Stimulated activated CD4-positive, alpha-beta T cell treated with anti-CD3 and anti-CD28 coated beads, Interleukin-12 subunit alpha, Interleukin-12 subunit beta, amount 100 ng/mL, for 48 hours (primary cell): ENCODE results near the gene CORO2B.

Experiments used
- DNase-seq, 3 donors: peaks; one replicate each; pipeline ENCODE4 v3.0.0-alpha.2; 2020; ENCODE audit warnings: low read depth in 2 of 3, low spot score in 1 of 3

The CORO2B gene, protein sequence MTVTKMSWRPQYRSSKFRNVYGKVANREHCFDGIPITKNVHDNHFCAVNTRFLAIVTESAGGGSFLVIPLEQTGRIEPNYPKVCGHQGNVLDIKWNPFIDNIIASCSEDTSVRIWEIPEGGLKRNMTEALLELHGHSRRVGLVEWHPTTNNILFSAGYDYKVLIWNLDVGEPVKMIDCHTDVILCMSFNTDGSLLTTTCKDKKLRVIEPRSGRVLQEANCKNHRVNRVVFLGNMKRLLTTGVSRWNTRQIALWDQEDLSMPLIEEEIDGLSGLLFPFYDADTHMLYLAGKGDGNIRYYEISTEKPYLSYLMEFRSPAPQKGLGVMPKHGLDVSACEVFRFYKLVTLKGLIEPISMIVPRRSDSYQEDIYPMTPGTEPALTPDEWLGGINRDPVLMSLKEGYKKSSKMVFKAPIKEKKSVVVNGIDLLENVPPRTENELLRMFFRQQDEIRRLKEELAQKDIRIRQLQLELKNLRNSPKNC

DNA sequence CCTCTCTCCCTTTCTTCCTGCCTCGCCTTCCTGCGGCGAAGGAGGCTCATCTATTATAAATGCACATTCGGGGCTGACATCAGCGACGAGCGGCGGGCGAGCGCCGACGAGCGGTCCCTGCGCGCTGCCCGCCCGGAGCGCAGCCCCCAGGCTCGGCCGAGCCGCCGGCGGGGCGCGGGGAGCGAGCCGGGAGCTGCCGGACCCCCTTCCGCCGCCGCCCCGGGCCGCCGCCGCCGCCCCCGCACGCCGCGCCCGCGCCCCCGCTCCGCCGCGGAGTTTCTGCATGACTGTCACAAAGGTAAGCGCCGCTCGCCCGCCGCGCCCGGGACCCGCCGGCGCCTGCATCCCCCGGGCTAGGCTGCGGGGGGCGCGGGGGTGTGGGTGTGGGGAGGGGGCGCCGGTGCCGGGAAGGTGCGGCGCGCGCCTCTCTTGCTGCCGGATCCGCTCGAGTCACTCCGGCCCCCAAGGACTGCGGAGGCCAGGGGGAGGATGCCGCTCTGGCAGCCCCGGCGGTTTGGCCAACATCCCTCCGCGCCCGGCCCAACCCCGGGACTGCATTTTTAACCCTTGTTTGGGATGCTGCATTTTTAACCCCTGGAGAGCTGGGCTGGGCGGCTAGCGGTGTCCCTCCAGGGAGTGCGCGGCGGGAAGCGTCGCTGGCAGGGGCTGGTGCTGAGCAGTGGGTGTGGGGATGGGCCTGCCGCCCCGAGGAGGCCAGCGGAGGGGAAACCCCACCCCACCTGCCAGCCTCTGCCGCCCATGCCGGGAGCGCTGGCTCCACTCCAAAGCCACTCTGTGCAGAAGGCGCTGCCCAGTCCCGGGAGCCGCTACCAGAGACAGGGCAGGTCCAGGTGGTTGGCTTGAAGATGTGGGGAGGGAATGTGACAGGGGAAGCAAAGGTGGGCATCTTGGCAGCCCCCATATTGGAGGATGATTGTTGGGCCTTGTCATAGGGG is at the start of gene CORO2B:
Gene CORO2B, plus strand, starts transcription at position 14 of the 956 bp plus-strand sequence. Its CDS starts 270 bp downstream, at position 284.
- DNase-seq = no peak

DNA sequence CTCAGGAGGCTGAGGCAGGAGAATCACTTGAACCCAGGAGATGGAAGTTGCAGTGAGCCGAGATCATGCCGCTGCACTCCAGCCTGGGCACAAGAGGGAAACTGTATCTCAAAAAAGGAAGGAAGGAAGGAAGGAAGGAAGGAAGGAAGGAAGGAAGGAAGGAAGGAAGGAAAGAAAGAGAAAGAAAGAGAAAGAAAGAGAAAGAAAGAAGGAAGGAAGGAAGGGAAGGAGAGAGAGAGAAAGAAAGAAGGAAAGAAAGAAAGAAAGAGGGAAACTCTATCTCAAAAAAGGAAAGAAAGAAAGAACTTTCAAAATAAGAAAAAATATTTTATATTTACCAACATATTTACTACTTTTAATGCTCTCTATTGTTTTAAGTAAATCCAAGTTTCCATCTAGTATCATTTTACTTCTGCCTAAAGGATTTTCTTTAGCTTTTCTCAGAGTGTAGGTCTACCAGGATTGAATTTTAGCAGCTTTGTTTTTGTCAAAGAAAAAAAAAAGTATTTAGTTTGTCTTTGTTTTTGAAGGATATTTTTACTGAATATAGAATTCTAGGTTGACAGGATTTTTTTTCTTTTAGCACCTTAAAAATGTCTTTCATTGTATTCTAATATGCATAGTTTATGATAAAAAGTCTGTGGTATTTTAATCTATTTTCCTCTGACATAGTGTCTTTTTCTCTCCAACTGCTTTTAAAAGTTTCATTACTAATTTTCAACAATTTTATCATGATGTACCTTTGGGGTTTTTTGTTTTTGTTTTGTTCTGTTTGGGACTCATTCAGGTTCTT is 47.2 kb upstream of the CORO2B start:
- no peak for DNase-seq

DNA sequence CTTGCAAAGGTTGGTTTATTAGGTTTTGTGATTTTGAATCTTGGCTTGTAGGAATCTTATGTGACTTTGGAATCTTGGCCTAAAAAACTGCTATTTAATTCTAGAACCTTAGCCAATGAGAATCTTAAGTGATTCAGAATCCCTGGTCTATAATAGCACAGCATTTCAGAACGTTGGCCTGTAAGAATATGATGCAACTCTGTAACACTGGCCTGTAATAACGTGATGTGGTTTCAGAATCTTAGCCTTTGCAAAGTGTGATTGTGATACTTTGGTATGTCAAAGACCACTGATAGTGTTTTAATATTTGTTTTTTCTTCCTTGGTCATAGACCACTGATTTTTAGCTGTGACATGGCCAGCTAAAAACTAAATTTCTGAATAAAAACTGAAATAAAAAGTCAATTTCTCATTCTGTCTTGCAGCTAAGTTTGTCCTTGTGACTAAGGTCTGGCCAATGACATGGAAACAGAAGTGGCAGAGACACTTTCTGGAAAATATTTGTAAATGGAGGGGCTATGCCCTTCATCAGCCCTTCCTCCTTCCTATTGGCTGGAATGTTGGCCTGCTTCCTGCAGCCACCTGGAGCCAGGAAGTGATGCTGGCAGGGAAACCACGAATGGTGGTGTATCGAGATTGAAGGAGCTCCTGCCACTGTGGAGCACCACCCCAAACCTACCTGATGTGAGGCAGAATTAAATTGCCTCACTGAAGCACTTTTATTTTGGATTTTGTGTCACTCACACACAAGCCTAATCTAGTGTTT is 42.3 kb upstream of the CORO2B start:
- no peak for DNase-seq

DNA sequence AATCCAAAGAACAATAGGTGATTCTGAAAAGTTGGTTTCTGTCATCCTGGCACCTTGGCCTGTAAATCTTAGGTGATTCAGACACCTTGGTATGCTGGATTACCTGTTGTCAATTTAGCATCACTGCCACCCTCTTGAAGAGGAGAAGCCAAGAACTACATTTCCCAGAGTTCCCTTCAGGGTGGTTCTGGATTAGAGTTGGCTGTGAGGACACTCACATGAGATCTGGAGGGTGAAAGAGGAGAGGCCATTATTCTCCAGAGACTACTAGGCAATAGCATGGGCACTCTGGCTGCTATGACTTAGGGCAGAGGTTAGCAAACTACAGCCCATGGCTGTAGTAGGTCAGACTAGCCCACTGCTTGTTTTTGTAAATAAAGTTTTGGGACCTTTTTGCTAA is 41.7 kb upstream of the CORO2B start:
- DNase-seq = no peak

DNA sequence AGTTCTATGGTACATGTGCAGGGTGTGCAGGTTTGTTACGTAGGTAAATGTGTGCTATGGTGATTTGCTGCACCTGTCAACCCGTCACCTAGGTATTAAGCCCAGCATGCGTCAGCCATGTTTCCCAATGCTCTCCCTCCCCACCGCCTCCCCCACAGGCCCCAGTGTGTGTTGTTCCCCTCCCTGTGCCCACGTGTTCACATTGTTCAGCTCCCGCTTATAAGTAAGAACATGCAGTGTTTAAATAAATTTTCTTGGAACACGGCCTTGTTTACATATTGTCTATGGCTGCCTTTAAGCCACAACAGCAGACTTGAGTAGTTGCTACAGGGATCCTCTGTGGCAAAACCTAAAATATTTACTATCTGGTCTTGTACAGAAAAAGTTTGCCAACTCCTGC is 41.3 kb upstream of the CORO2B start:
- DNase-seq = no peak

DNA sequence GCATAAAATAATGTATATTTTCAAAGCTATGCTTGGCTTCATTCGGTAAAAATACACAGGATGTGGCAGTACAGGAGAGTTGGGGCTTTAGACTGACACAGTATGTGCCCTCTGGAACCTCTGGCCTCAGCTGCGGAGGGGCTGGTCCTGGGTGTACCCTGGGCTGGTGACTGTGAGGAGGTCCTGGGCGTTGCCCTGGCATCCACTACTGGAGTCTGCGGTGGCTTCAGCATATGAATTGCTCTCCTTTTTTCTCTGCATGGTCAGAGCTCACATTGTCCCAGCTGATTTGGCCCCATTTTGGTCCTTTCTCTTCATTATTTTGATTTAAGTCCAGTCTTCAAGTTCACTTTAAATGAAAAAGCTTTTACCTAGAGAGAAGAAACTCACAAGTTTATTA is 40.5 kb upstream of the CORO2B start:
- no peak for DNase-seq

DNA sequence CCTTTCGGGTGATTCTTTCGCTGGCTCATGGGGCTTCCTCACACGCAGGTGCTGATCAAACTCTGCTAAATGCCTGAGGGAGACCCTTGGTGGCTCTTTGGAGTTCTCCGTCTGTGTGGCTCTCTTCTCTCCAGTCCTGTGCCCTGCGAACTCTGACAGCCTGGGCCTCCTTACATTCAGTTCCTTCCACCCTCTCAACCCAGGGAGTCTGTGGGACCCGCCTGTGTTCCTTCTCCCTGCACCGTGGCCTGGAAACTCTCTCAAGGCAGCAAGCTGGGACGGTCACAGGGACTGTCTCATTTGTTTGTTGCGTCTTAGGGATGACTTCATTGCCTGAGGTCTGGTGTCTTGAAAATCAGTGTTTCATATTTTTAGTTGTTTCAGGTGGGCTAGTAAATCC is 37.0 kb upstream of the CORO2B start:
- DNase-seq = no peak

DNA sequence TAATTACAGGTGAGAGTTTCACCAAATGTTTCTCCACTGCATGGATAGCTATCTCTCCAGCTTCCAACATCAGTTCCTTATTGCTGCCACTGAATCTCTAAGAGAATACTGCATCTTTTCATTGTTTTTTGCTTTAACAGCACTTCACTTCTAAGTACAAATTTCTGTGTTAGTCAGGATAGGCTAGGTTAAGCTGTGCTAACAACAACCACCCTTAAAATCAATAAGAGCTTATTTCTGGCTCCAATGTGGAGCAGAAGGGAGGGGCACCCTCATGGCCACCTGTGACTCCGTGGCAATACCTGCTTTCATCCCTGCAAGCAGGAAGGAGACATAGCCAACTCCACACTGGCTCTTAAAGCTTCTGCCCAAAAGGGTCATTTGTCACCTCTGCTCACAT is 36.4 kb upstream of the CORO2B start:
- no peak for DNase-seq

DNA sequence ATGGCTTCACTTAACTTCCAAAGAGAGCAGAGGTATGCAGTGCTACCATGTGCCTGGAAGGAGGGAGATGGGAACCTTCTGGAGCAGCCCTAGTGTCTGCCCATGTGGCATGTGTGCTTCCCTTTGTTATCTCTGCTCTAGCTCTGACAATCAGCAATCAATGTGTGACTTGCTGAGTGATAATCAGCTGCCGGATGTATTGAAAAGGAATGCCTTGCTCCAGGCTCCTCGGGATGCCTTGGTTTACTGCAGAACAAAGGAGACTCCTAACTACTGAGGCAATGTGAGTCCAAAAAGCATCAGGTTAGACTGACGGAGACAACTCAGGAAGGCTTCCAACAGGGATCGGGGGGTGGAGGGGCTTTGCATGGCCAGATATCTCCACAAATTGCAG is 36.0 kb upstream of the CORO2B start:
- DNase-seq = no peak

DNA sequence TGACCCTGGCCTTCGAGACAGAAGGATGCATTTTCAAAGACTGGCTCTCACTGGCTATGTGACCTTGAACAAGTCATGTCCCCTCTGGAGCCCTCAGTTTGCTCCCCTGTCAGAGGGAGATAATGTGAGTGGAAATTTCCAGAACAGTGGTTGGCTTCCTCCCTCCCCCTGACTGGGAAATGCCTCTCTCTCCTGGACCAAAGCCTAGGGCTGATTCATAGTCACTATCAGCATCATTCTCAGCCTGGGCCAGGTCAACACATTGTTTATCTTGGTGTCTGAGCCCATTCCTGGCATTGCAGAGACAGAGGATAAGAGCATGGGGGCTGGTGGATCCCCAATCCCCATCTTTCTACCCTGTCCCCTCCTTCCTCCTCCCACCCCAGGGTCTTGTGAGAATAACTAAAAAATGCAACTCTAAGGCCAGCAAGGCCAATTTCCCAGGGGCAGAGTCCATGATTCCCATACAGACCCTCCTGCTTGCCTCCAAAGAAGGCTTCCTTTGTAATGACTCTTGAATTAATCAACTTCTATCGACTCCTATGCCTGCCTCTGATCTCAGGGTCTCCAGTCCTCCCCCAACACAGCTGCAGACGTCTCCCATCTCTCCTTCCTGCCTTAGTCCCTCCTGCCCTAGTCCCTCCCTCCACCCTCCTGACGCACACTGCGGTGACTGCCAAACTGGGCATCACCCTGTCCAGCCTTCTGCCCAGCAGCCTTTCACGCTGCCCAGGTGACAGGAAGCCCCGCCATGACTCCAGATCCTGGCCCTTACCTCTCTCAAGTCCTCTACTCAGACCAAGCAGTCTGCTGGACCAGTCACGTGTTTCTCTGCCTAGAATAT is 35.4 kb upstream of the CORO2B start:
- no peak for DNase-seq

DNA sequence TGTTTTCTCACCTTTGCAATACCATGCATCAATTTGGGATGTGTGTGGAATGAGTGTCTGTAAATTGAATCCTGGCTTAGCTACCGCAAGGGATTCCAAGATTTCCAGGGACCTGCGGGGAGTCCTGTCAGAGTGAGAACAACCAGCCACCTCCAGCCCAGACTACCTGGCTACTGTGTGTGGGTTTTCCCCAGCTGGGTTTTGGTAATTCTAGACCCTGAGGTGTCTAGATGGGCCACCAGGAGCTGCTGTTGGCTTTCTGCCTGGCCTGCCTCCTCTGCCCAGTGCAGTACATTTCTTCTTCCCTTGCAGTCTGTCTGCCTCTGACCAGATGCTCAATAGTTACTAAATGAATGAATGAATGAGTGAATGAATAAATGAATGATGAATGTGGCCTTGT is 32.5 kb upstream of the CORO2B start:
- DNase-seq = no peak

DNA sequence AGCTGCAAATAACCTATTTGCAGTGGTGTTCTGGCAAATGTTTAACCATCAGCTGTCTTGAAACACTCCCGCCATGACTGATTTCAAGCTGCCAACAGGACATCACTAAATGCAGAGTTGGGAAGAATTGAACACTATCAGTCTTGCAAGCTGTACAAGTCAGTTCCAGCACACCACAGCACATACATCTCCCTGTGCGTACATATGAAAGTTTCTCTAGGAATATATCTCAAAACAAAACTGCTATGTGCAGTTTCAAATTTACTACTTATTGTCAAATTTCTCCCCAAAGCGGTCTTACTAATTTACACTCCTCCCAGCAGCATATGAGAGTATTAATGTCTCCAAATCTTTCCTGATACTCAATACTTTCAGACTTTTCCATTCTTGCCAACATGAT is 30.4 kb upstream of the CORO2B start:
- no peak for DNase-seq

DNA sequence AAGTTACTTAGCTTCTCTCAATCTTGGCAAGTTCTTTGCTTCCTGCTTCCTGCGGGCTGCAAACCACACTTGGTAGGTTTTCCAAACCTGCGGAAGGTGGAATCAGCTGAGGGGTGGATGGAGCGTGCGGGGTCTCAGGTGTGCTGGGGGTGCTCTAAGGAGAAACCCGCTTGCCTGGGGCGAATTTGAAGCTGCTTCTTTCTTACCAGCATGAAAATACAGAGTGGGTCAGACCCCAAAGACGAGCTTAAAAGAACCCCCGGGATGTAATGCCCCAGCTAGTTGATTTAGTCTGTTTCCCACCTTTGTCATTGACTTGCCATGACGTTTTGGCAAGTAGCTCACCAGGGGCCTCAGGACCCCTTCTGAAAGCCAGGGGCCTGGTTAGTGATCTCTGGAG is 28.8 kb upstream of the CORO2B start:
- DNase-seq = no peak

DNA sequence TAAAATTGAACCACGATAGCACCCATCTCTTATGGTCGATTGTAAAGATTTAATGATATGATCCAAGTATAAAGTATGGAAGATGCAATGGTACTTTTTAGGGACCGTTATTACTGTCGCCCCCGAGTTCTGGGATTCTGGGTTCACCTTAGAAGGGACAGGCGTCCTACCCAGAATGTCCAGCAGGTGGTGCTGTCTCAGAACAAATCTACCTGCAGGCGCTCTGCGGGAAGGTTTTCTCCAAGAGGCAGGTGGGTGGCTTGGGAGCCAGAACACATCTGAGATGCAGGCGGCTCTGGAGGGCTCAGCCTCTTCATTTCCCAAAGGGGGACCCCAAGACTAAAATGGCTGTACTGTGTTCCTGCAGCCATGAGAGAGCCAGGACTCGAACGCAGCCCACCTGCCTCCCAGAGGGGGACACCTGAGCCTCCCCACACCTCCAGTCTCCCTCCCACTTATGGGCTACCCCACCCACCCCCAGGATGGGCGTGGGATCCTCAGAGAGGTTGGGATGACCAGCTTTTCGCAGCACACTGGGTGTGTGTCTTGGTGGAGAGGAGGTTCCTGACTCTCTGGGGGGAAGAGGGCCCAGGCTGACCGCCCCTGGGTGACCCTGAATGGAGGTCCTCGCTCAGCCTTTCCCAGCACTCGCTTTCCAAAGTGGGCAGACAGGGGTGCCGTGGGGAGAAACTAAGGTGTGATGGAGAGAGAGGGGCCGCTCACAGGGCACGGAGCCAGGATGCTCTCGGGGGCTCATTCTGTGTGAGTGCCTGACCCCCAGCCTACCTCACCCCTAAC is 28.1 kb upstream of the CORO2B start:
- peak; percentile 47 to 81 (median 67) for DNase-seq

DNA sequence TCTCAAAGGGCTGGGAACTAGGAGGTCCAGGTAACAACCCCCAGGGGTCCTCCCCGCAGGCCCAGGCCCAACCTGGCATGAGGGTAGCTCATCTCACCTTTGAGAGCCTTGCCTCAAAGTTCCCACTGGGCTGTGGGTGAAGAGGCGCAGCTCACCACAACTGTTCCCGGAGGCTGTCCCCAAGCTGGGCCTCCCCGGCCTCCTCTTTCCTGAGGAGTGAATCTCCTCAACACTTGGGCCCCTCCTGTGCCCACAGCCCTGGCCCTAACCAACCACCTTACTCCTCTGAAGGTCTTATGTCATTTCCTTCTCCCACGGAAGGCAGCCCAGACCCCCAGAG is 27.5 kb upstream of the CORO2B start:
- no peak for DNase-seq

DNA sequence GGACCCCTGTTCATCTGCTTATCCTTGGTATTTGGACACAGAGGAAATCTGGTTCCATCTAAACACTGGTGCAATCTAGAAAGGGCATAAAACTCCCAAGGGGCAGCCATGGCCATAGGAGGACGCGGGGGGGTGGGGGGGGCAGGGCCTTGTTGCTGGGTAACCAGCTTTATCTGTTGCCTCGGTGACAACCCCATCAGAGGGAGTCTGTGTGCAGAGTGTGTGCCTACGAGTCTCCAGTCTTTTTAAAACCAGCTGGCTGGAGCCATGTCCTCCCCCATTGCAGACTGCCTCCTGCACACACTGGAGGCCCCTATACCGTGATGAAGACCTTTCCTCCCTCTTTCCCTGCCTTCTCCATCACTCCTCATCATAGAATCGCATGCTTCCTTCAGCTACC is 26.4 kb upstream of the CORO2B start:
- DNase-seq = no peak

DNA sequence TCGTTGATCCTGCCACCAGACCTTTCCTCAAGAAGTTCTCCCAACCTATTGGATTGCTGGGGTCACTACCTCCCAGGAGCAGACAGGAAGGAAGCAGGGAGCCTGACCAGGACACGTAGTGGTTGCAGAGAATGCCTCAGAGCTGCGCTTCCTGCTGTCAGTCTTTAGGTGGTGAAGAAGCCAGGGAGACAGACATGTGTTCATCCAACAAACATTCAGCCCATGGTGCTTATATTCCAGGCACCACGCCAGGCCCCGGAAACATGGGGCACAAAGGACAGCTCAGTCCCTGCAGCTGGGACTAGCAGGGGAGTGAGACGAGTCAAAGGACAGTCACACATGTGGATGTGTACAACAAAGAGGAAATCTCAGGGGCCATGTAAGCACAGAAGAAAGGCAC is 26.0 kb upstream of the CORO2B start:
- no peak for DNase-seq

DNA sequence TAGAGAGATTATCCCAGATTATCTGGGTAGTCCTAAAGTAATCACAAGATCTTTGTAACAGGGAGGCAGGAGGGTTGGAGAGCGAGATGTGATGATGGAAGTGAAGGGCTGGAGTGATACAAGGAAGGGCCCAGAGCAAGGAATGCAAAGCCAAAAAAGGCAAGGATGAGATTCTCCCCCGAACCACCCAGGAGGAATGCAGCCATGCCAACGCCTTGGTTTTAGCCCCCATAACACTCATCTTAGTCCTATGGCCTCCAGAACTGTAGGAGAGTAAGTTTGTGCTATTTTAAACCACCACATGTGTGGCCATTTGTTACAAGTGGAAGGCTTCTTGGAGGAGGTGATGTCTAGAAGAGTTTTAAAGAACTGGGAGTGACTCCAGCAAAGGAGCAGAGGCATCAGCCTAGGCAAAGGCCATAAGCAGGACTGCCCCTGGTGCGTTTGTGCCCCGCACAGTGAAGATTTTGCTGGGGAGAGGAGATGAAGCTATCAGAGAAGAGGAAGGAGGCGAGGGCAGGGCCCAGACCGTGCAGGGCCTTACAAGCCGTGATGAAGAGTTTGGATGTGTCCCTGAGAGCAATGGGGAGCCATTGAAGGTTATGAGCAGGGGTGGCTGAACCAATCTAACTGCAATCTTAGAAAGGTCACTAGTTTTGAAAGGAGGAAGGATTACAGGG is 25.3 kb upstream of the CORO2B start:
- DNase-seq = no peak
